Neural progenitor cell (in vitro differentiated cells): ENCODE data around the gene RGL4. TPM values are rescaled to one million over a fixed set of nuclear protein-coding genes. Genes with fewer than 3 reads are reported as not detected.
A peak's percentile ranks its signal among the peaks of the same experiment; 100 is the strongest.
"Not testable (repeated sequence)": the region's sequence is repeated elsewhere in the genome, so short reads cannot be mapped to it uniquely, and the experiment has no call there.

Experiments
- DNase-seq: peaks from one replicate; pipeline ENCODE4 v3.0.0-alpha.2; 2016; ENCODE audit warnings: low spot score
- H2AFZ ChIP-seq: fragments of 200-600 bp; sonication (generic); replicated peaks from 2 replicates; pipeline ENCODE4 v1.6.1; 2016; ENCODE audit warnings: antibody characterized with exemption
- H3F3A ChIP-seq: fragments of 200-600 bp; sonication (generic); 2 replicates; pipeline ENCODE4 v1.6.1; 2016; ENCODE audit warnings: antibody characterized with exemption, low read depth
- H3K27ac ChIP-seq: fragments of 200-600 bp; sonication (generic); 2 replicates; pipeline ENCODE4 v1.5.1; 2016; ENCODE audit warnings: mild to moderate bottlenecking
- H3K27me3 ChIP-seq: fragments of 200-600 bp; sonication (generic); 2 replicates; pipeline ENCODE4 v1.6.1; 2016; ENCODE audit warnings: mild to moderate bottlenecking, moderate library complexity
- H3K36me3 ChIP-seq: fragments of 200-600 bp; sonication (generic); 2 replicates; pipeline ENCODE4 v1.5.1; 2016
- H3K4me1 ChIP-seq: fragments of 200-600 bp; sonication (generic); 2 replicates; pipeline ENCODE4 v1.6.1; 2016; ENCODE audit warnings: mixed run types
- H3K4me2 ChIP-seq: fragments of 200-600 bp; sonication (generic); 2 replicates; pipeline ENCODE4 v1.6.1; 2016
- H3K4me3 ChIP-seq: fragments of 200-600 bp; sonication (generic); 2 replicates; pipeline ENCODE4 v1.5.1; 2016
- H3K79me2 ChIP-seq: fragments of 200-600 bp; sonication (generic); 2 replicates; pipeline ENCODE4 v1.6.1; 2016; ENCODE audit warnings: low read depth
- H3K9ac ChIP-seq: fragments of 200-600 bp; sonication (generic); 2 replicates; pipeline ENCODE4 v1.6.1; 2016
- H3K9me3 ChIP-seq: fragments of 200-600 bp; sonication (generic); 2 replicates; pipeline ENCODE4 v1.5.1; 2016; ENCODE audit warnings: low read depth
- H4K20me1 ChIP-seq: fragments of 200-600 bp; sonication (generic); 2 replicates; pipeline ENCODE4 v1.6.1; 2016; ENCODE audit warnings: low read depth
- H3K27ac Mint-ChIP-seq: 3 replicates; pipeline ENCODE4 v1.8.0; 2021; ENCODE audit warnings: mixed read lengths
- H3K27me3 Mint-ChIP-seq: 2 replicates; pipeline ENCODE4 v1.8.0; 2022; ENCODE audit warnings: low read depth, mild to moderate bottlenecking, inconsistent platforms, moderate library complexity, mixed read lengths; ENCODE audit not compliant: insufficient read depth
- H3K36me3 Mint-ChIP-seq: 3 replicates; pipeline ENCODE4 v1.8.0; 2021; ENCODE audit warnings: mixed read lengths
- H3K4me1 Mint-ChIP-seq: 3 replicates; pipeline ENCODE4 v1.8.0; 2021; ENCODE audit warnings: mixed read lengths
- H3K4me3 Mint-ChIP-seq: 3 replicates; pipeline ENCODE4 v1.8.0; 2021; ENCODE audit warnings: mild to moderate bottlenecking, moderate library complexity, mixed read lengths
- H3K9me3 Mint-ChIP-seq: 3 replicates; pipeline ENCODE4 v1.8.0; 2020; ENCODE audit warnings: mixed read lengths
- EZH2 ChIP-seq: fragments of 200-600 bp; sonication (generic); IDR thresholded peaks from 2 replicates; pipeline ENCODE4 v1.6.1; 2017; ENCODE audit warnings: antibody characterized with exemption, mild to moderate bottlenecking, moderate library complexity
- EZH2phosphoT487 ChIP-seq: fragments of 200-600 bp; sonication (generic); IDR thresholded peaks from 2 replicates; pipeline ENCODE4 v1.6.1; 2017; ENCODE audit warnings: antibody characterized with exemption
- total RNA-seq: library from RNA; depleted of rRNA; stranded (reverse); fragments of >200 nt; gene quantifications from 2 replicates; pipeline ENCODE4 v1.2.3, GENCODE V29; 2015; ENCODE audit warnings: low replicate concordance
- TF ChIP-seq, protein P1 (sequence below): fragments of 200-600 bp; sonication (generic); IDR thresholded peaks from 2 replicates; pipeline ENCODE4 v1.5.1; 2017; ENCODE audit warnings: antibody characterized with exemption, mild to moderate bottlenecking

RGL4 gene
- total RNA-seq, 1 donor from 2014 or later: not detected

- Mint-ChIP-seq H3K4me1 (peaks cover 19% of the 10 kb centered on the region), H3K9me3 (no peaks in the 10 kb centered on the region), H3K4me3 (no peak overlapping the region), H3K27me3 (peaks cover 5% of the 10 kb centered on the region), H3K27ac (no peak overlapping the region), H3K36me3 (peaks cover 2% of the 10 kb centered on the region)
- Histone ChIP-seq H3K9ac (no peak overlapping the region), H3K27me3 (no peaks in the 10 kb centered on the region), H3K9me3 (no peaks in the 10 kb centered on the region), H3K79me2 (no peaks in the 10 kb centered on the region), H3K4me2 (no peak overlapping the region), H3K4me3 (no peak overlapping the region), H3K4me1 (peaks cover 4% of the 10 kb centered on the region), H3F3A (peaks cover 11% of the 10 kb centered on the region), H3K27ac (no peak overlapping the region), H3K36me3 (no peaks in the 10 kb centered on the region), H4K20me1 (peaks cover 15% of the 10 kb centered on the region), H2AFZ (no peak overlapping the region)
- DNase-seq: peak; percentile 37
- TF ChIP-seq EZH2phosphoT487 (no peak), EZH2 (no peak)
- TF ChIP-seq, protein P1, sequence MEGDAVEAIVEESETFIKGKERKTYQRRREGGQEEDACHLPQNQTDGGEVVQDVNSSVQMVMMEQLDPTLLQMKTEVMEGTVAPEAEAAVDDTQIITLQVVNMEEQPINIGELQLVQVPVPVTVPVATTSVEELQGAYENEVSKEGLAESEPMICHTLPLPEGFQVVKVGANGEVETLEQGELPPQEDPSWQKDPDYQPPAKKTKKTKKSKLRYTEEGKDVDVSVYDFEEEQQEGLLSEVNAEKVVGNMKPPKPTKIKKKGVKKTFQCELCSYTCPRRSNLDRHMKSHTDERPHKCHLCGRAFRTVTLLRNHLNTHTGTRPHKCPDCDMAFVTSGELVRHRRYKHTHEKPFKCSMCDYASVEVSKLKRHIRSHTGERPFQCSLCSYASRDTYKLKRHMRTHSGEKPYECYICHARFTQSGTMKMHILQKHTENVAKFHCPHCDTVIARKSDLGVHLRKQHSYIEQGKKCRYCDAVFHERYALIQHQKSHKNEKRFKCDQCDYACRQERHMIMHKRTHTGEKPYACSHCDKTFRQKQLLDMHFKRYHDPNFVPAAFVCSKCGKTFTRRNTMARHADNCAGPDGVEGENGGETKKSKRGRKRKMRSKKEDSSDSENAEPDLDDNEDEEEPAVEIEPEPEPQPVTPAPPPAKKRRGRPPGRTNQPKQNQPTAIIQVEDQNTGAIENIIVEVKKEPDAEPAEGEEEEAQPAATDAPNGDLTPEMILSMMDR: no peak
Measured at GRCh38 chr22:23673050-23673620, 17.7 kb upstream of the RGL4 start.

DNA sequence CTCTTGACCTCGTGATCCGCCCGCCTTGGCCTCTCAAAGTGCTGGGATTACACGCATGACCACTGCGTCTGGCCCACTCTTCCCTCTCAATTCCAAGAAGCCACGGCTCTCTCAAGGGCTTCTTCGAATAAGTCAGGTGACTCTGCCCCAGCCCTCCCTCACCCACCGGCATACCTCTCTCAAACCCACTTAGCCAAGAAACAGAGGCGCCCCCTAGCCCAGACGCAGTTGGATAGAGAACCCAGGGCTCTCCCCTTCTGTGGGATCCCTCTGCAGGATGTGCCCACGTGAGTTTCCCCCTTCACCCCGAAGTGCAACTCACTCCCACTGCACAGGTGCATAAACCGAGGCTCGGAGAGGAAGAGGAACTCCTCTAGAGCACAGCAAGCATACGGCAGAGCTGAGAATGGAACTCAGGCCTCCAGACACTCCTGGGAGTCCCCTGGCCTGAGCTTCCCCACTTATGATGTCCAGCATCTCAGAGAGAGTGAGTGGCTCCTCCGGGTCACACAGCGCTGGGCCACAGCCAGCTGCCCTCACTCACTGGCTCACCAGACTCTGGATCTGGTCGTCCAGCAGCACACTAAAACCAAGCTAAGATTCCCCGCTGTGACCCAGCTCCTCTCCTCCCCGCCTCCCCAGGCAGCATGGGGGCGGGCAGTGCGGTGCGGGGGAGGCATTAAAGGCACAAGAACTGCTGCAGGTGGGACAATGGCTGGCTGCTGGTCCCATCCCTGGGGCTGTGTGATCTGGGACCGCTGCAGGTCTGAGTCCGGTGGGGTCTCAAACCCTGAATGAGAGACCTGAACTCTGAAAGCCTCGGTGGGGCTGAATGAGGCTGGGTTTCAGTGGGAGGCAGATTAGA lies 16.8 kb upstream of the RGL4 start:
- H3K4me1 Mint-ChIP-seq: peaks cover 19% of the 10 kb centered on the region
- H3K27me3 Mint-ChIP-seq: peaks cover 5% of the 10 kb centered on the region
- no peak overlapping the region for H3K4me3 ChIP-seq
- no peak overlapping the region for H3K4me2 ChIP-seq
- H3K27me3 ChIP-seq: no peaks in the 10 kb centered on the region
- peak; percentile 7 for DNase-seq
- no peaks in the 10 kb centered on the region for H3K9me3 Mint-ChIP-seq
- H3K36me3 ChIP-seq: no peaks in the 10 kb centered on the region
- H3K27ac ChIP-seq: no peak overlapping the region
- H3F3A ChIP-seq: peaks cover 11% of the 10 kb centered on the region
- peak overlapping the region; percentile 66 for H3K27ac Mint-ChIP-seq
- no peaks in the 10 kb centered on the region for H3K9me3 ChIP-seq
- no peak overlapping the region for H3K4me3 Mint-ChIP-seq
- H3K4me1 ChIP-seq: peaks cover 4% of the 10 kb centered on the region
- peaks cover 2% of the 10 kb centered on the region for H3K36me3 Mint-ChIP-seq
- TF ChIP-seq EZH2 (no peak), EZH2phosphoT487 (no peak)
- TF ChIP-seq, protein P1: no peak
- H3K79me2 ChIP-seq: no peaks in the 10 kb centered on the region
- H3K9ac ChIP-seq: no peak overlapping the region
- H4K20me1 ChIP-seq: peaks cover 15% of the 10 kb centered on the region
- H2AFZ ChIP-seq: no peak overlapping the region

- not testable (repeated sequence) for H3K9ac ChIP-seq, DNase-seq, H3K79me2 ChIP-seq, H3K9me3 ChIP-seq, H3K4me3 ChIP-seq, H2AFZ ChIP-seq, H3K9me3 Mint-ChIP-seq, H3K4me1 ChIP-seq, H3K27me3 Mint-ChIP-seq, H3K27ac ChIP-seq, H3K27me3 ChIP-seq, H3K36me3 Mint-ChIP-seq, H3K4me2 ChIP-seq, H3K4me3 Mint-ChIP-seq, H3K36me3 ChIP-seq
- H3K4me1 Mint-ChIP-seq: peaks cover 19% of the 10 kb centered on the region
- Histone ChIP-seq H3F3A (peaks cover 11% of the 10 kb centered on the region), H4K20me1 (peaks cover 15% of the 10 kb centered on the region)
- H3K27ac Mint-ChIP-seq: peak overlapping the region; percentile 15
Measured at GRCh38 chr22:23674886-23675501, 15.8 kb upstream of the RGL4 start.
